Right atrium auricular region (tissue), 2 donors: ENCODE results near the gene FAM53B. TPM values are rescaled to one million over a fixed set of nuclear protein-coding genes. Genes with fewer than 3 reads are reported as not detected.
A peak's percentile ranks its signal among the peaks of the same experiment; 100 is the strongest.

Experiments used
- DNase-seq: peaks from one replicate; pipeline ENCODE4 v3.0.0-alpha.2; 2019; ENCODE audit warnings: low spot score
- H3K27ac ChIP-seq, 2 donors: fragments of 200-600 bp; sonication (generic); 1 replicate in 1 of 2; 2 replicates in 1 of 2; pipeline ENCODE4 v1.5.1; 2016 to 2019
- H3K27me3 ChIP-seq, 2 donors: fragments of 200-600 bp; sonication (generic); one replicate each; pipeline versions ENCODE4 v1.5.1 to v1.6.0; 2017 to 2019
- H3K36me3 ChIP-seq: fragments of 200-600 bp; sonication (generic); one replicate; pipeline ENCODE4 v1.5.1; 2016
- H3K4me1 ChIP-seq, 2 donors: fragments of 200-600 bp; sonication (generic); one replicate each; pipeline versions ENCODE4 v1.5.1 to v1.6.0; 2017 to 2019
- H3K4me3 ChIP-seq, 2 donors: fragments of 200-600 bp; sonication (generic); 1 replicate in 1 of 2; 2 replicates in 1 of 2; pipeline ENCODE4 v1.5.1; 2017 to 2019; ENCODE audit warnings: mild to moderate bottlenecking in 1 of 2, moderate library complexity in 1 of 2
- H3K9me3 ChIP-seq, 2 donors: fragments of 200-600 bp; sonication (generic); one replicate each; pipeline ENCODE4 v1.5.1; 2019
- CTCF ChIP-seq, 2 donors: fragments of 200-600 bp; sonication (generic); IDR thresholded peaks; one replicate each; pipeline ENCODE4 v1.5.1; 2019; ENCODE audit warnings: antibody characterized with exemption in 2 of 2
- total RNA-seq, 2 donors: library from RNA; depleted of rRNA; stranded (reverse); fragments of >200 nt; gene quantifications; one replicate each; pipeline ENCODE4 v1.1.0, GENCODE V29; 2016

Gene FAM53B
- total RNA-seq, 2 donors from 2014 or later, result 30.3 to 31.1 TPM

- Histone ChIP-seq H3K9me3 (no peaks in the 10 kb centered on the region), H3K36me3 (peaks cover 12% of the 10 kb centered on the region), H3K4me1 (peaks cover 0 to 68% of the 10 kb centered on the region in 2 donors), H3K27ac (peak overlapping the region; percentile 55 to 66), H3K4me3 (no peak overlapping the region), H3K27me3 (no peaks in the 10 kb centered on the region)
- no peak for TF ChIP-seq CTCF (IDR thresholded peaks at IDR 0.05)
- DNase-seq, result no peak
Measured at GRCh38 chr10:124621637-124622036, 122.5 kb downstream of the FAM53B start.

GRCh38 chr10:124619802-124620490 is 124.2 kb downstream of the FAM53B start:
- no peak overlapping the region for H3K4me3 ChIP-seq
- no peak for TF ChIP-seq CTCF (IDR thresholded peaks at IDR 0.05)
- H3K9me3 ChIP-seq, result no peaks in the 10 kb centered on the region
- no peaks in the 10 kb centered on the region for H3K27me3 ChIP-seq
- DNase-seq, result no peak
- H3K36me3 ChIP-seq, result peaks cover 12% of the 10 kb centered on the region
- H3K4me1 ChIP-seq, result peaks cover 0 to 51% of the 10 kb centered on the region in 2 donors
- no peak overlapping the region for H3K27ac ChIP-seq

GRCh38 chr10:124619195-124619594 is 125.0 kb downstream of the FAM53B start:
- DNase-seq, result no peak
- Histone ChIP-seq H3K27ac (no peak overlapping the region), H3K4me1 (peaks cover 0 to 44% of the 10 kb centered on the region in 2 donors), H3K9me3 (no peaks in the 10 kb centered on the region), H3K27me3 (no peaks in the 10 kb centered on the region), H3K36me3 (peaks cover 12% of the 10 kb centered on the region), H3K4me3 (no peak overlapping the region)
- no peak for TF ChIP-seq CTCF (IDR thresholded peaks at IDR 0.05)

GRCh38 chr10:124618470-124619073 is 125.6 kb downstream of the FAM53B start:
- Histone ChIP-seq H3K9me3 (no peaks in the 10 kb centered on the region), H3K27me3 (no peaks in the 10 kb centered on the region), H3K4me1 (peaks cover 0 to 43% of the 10 kb centered on the region in 2 donors), H3K27ac (no peak overlapping the region), H3K36me3 (peaks cover 12% of the 10 kb centered on the region), H3K4me3 (no peak overlapping the region)
- TF ChIP-seq CTCF (IDR thresholded peaks at IDR 0.05), result no peak
- DNase-seq, result no peak

GRCh38 chr10:124616836-124617130 is 127.4 kb downstream of the FAM53B start:
- Histone ChIP-seq H3K27ac (no peak overlapping the region), H3K9me3 (no peaks in the 10 kb centered on the region), H3K27me3 (no peaks in the 10 kb centered on the region), H3K4me1 (peaks cover 0 to 41% of the 10 kb centered on the region in 2 donors), H3K36me3 (peaks cover 12% of the 10 kb centered on the region), H3K4me3 (no peak overlapping the region)
- DNase-seq, result no peak
- TF ChIP-seq CTCF (IDR thresholded peaks at IDR 0.05), result no peak
